Measurements from ENCODE around the gene LMF1.

LMF1 gene

DNA sequence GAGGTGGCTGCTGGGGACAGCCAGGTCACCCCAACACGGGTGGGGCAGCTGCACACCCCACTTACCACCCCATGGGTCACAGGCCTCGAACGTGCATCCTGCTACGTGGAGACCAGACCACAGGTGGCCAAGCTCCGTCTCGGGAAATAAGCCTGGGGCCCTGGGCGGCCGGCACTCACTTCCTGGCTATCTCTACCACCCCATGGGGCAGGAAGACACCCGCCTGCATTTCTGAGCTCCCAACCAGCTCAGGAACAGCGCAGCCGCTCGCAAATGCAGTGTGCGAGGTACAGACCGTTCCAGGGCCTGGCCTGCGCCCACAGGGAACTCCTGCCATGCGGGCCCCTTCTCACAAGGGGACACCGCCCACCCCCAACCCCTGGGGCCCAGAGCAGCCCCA, 165.3 kb downstream of the LMF1 start:
- Histone ChIP-seq H3K4me3 (IDR thresholded peaks at IDR 0.05; ENCODE audit: insufficient read depth, low read depth, low read length) (no peak overlapping the region), H3K9ac (no peak overlapping the region), H3K27ac (no peak overlapping the region), H3K79me2 (ENCODE audit: insufficient read depth, low read depth) (no peaks in the 10 kb centered on the region), H3K36me3 (ENCODE audit: insufficient read depth) (no peaks in the 10 kb centered on the region), H3K27me3 (ENCODE audit: insufficient read depth, low read depth) (peaks cover 67% of the 10 kb centered on the region), H4K20me1 (ENCODE audit: insufficient read depth) (no peaks in the 10 kb centered on the region), H3K4me2 (no peak overlapping the region), H2AFZ (ENCODE audit: low read depth) (no peak overlapping the region), H3K4me1 (ENCODE audit: low read depth, poor library complexity, severe bottlenecking) (no peaks in the 10 kb centered on the region)
- TF ChIP-seq, protein P1, sequence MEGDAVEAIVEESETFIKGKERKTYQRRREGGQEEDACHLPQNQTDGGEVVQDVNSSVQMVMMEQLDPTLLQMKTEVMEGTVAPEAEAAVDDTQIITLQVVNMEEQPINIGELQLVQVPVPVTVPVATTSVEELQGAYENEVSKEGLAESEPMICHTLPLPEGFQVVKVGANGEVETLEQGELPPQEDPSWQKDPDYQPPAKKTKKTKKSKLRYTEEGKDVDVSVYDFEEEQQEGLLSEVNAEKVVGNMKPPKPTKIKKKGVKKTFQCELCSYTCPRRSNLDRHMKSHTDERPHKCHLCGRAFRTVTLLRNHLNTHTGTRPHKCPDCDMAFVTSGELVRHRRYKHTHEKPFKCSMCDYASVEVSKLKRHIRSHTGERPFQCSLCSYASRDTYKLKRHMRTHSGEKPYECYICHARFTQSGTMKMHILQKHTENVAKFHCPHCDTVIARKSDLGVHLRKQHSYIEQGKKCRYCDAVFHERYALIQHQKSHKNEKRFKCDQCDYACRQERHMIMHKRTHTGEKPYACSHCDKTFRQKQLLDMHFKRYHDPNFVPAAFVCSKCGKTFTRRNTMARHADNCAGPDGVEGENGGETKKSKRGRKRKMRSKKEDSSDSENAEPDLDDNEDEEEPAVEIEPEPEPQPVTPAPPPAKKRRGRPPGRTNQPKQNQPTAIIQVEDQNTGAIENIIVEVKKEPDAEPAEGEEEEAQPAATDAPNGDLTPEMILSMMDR (conservative IDR thresholded peaks at IDR 0.05; ENCODE audit: low read depth, low read length): no peak

DNA sequence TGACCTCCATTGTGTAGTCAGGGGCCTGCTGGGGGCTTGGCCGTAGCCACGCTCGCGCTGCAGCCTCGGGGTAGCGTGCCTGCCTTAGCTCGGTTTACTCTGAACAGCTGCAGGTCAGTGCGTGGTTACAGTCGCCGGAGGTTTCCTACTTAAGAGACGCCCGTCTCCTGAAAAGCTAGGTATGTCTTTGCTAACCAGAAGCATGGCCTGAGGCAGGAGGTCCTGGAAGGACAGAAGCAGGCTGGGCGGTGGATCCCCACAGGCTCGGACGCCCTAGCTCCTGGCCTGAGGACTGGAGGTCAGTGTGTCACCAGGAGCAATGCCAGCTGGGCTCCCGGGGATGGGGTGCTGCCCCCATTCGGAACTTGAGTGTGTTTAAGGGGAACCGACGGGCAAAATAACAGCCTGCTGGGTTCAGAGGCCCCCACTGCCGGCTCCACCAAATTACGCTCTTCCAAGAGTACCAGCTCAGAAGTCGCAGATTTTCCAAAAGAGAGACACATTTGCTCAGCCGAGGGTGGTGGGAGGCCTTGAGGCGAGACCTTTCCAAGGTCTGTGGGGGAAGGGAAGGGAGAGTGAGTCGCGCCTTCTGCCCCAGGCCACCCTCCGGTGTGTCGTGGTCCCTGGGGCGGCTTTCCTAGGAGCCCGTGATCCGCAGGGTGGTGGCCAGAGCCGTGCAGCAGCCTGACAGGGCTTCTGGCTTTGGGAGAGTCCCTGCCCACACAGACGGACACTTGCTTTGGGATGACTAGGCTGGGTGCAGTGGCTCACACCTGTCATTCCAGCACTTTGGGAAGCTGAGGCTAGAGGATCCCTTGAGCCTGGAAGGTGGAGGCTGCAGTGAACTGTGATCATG, 166.4 kb downstream of the LMF1 start:
- TF ChIP-seq, protein P1 (conservative IDR thresholded peaks at IDR 0.05; ENCODE audit: low read depth, low read length): no peak
- Histone ChIP-seq H4K20me1 (ENCODE audit: insufficient read depth) (no peaks in the 10 kb centered on the region), H3K4me2 (no peak overlapping the region), H3K4me3 (IDR thresholded peaks at IDR 0.05; ENCODE audit: insufficient read depth, low read depth, low read length) (no peak overlapping the region), H3K36me3 (ENCODE audit: insufficient read depth) (no peaks in the 10 kb centered on the region), H3K79me2 (ENCODE audit: insufficient read depth, low read depth) (no peaks in the 10 kb centered on the region), H3K27ac (no peak overlapping the region), H2AFZ (ENCODE audit: low read depth) (no peak overlapping the region), H3K4me1 (ENCODE audit: low read depth, poor library complexity, severe bottlenecking) (no peaks in the 10 kb centered on the region), H3K9ac (no peak overlapping the region), H3K27me3 (ENCODE audit: insufficient read depth, low read depth) (peaks cover 64% of the 10 kb centered on the region)

DNA sequence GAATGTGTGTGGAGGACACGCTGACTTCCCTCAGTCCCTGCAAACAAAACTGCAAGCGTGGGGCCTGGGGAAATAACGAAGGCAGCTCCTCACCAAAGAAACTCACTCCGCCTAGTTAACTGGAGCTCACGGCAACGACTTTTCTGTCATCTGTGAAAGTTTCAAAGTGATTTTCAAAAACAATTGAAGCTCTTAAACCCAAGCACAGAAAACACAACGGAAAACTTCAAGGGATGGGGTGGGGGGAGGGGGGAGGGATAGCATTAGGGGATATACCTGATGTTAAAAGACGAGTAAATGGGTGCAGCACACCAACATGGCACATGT, 167.1 kb downstream of the LMF1 start:
- Histone ChIP-seq H3K36me3 (ENCODE audit: insufficient read depth) (no peaks in the 10 kb centered on the region), H3K79me2 (ENCODE audit: insufficient read depth, low read depth) (no peaks in the 10 kb centered on the region), H3K4me3 (IDR thresholded peaks at IDR 0.05; ENCODE audit: insufficient read depth, low read depth, low read length) (no peak overlapping the region), H3K27ac (no peak overlapping the region), H3K27me3 (ENCODE audit: insufficient read depth, low read depth) (peaks cover 64% of the 10 kb centered on the region), H3K9ac (no peak overlapping the region), H2AFZ (ENCODE audit: low read depth) (no peak overlapping the region), H3K4me1 (ENCODE audit: low read depth, poor library complexity, severe bottlenecking) (no peaks in the 10 kb centered on the region), H4K20me1 (ENCODE audit: insufficient read depth) (no peaks in the 10 kb centered on the region), H3K4me2 (no peak overlapping the region)
- TF ChIP-seq, protein P1 (conservative IDR thresholded peaks at IDR 0.05; ENCODE audit: low read depth, low read length): no peak
